Muscle of leg (tissue), 11 donors: ENCODE results near the gene KCNA4. TPM values are rescaled to one million over a fixed set of nuclear protein-coding genes. Genes with fewer than 3 reads are reported as not detected.
A peak's percentile ranks its signal among the peaks of the same experiment; 100 is the strongest.
"Not testable (repeated sequence)": the region's sequence is repeated elsewhere in the genome, so short reads cannot be mapped to it uniquely, and the experiment has no call there.

Experiments
- DNase-seq: peaks from one replicate; pipeline ENCODE4 v3.0.0; 2013
- H3K27ac ChIP-seq: one replicate; pipeline ENCODE4 v1.5.1; 2013; ENCODE audit warnings: mild to moderate bottlenecking, low read length, control low read depth
- H3K27me3 ChIP-seq: one replicate; pipeline ENCODE4 v1.6.1; 2013; ENCODE audit warnings: low read length; ENCODE audit not compliant: control insufficient read depth, insufficient read depth
- H3K36me3 ChIP-seq: one replicate; pipeline ENCODE4 v1.6.1; 2013; ENCODE audit warnings: low read length; ENCODE audit not compliant: control insufficient read depth, insufficient read depth
- H3K4me1 ChIP-seq: one replicate; pipeline ENCODE4 v1.6.1; 2013; ENCODE audit warnings: low read length; ENCODE audit not compliant: control insufficient read depth, insufficient read depth
- H3K4me3 ChIP-seq: one replicate; pipeline ENCODE4 v1.5.1; 2013; ENCODE audit warnings: low read length, control low read depth
- H3K9me3 ChIP-seq: replicated peaks from 2 replicates; pipeline ENCODE4 v1.6.1; 2013; ENCODE audit warnings: low read depth, low read length; ENCODE audit not compliant: control insufficient read depth
- WGBS: methylation state at CpG from one replicate; pipeline ENCODE4 v1.1.5; 2013; ENCODE audit warnings: missing lambda C conversion rate; ENCODE audit not compliant: insufficient coverage; 5-methylcytosine and 5-hydroxymethylcytosine counted together
- polyA plus RNA-seq, 8 donors: library from polyadenylated mRNA; unstranded; fragments of 120-200 nt; gene quantifications; one replicate each; pipeline versions ENCODE4 v1.2.1 to v1.2.3, GENCODE V29; 2013; ENCODE audit warnings: inconsistent platforms in 1 of 8, low replicate concordance in 1 of 8; ENCODE audit not compliant: insufficient read length in 8 of 8, insufficient read depth in 1 of 8
- total RNA-seq: library from RNA; stranded (reverse); fragments of 120-200 nt; gene quantifications from one replicate; pipeline ENCODE4 v1.2.4, GENCODE V29; 2013

Gene KCNA4
- total and polyA plus RNA-seq, 9 donors = 0.07 to 0.48 (median 0.28) TPM

DNA sequence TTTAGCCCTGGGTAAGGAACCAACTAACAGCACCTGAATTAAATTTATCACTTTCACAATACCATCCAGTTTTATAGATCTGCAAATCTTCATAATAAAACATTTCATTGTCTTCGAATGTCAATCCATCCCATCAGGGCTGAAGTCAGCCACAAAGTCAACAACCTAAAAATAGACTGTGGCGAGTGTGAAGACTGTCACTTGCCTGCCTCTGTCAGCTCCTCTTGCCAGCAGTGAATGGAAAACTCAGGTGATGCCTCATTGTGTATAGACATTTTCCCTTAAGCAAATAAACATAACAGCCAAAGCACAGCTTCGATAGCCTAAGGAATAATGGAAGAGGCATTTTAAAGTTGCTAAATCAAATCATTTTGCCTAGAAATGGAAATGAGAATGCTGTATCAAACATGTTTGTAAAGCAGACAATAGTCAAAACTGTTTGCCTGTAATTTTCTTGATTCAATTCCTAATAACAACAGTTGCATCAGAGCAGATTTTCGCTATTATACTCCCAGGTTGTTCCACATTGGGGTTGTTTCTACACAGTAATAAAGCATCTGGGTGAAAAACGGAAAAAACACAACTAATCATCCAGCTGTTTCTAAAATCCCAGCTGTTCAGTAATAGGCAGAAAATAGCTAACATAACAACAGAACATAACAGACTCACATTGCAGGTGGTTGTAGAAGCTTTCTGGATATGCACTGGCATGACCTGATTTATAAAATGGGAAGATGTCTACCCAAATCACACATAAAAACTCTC lies 15.7 kb downstream of the KCNA4 start:
- WGBS = no CpG with 5 or more reads among the region's 5 CpGs
- Histone ChIP-seq H3K4me1 (no peaks in the 10 kb centered on the region), H3K27ac (no peak overlapping the region), H3K4me3 (no peak overlapping the region), H3K27me3 (no peaks in the 10 kb centered on the region), H3K9me3 (no peaks in the 10 kb centered on the region), H3K36me3 (no peaks in the 10 kb centered on the region)
- no peak for DNase-seq

GRCh38 chr11:29996016-29996415 lies 20.8 kb downstream of the KCNA4 start:
- H3K9me3 ChIP-seq = no peaks in the 10 kb centered on the region
- H3K4me3 ChIP-seq = no peak overlapping the region
- H3K36me3 ChIP-seq = no peaks in the 10 kb centered on the region
- DNase-seq = no peak
- no peaks in the 10 kb centered on the region for H3K4me1 ChIP-seq
- H3K27ac ChIP-seq = no peak overlapping the region
- WGBS = no CpG with 5 or more reads among the region's 1 CpG
- H3K27me3 ChIP-seq = no peaks in the 10 kb centered on the region

DNA sequence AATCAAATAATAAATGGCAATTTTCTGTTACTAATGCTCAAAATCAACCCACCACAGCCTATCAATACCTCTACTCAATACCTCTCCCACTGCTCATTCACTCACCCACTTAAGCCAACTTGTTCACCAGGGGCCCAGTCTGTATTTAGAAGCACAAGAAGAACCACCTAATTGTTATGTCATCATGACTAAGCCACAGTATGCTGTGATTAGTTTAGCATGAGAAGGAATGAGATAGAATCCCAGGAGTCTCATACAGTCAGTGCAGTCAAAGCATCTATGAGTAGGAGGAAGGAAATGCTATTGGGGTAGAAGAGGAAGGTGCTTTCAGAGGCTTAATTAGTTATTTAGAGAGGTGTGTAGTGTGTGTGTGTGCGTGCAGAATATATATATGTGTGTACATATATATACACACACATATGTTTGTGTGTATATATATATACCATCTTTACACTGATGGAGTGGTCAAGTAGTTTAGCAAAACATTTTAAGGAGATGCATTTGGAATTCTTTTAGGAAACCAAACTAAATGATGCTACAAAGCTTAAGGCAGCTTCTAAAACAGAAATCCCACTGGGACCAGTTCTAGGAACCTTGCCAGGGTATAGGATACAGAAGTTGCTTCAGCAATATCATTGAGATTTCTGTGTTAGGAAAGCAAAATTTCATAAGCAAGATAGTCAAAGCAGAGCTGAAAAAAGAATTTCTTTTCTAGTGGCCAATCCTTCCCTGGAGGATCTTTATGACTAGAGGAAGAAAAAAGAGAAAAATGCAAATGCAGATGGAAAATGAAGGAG lies 27.5 kb downstream of the KCNA4 start:
- Histone ChIP-seq H3K4me1 (no peaks in the 10 kb centered on the region), H3K27ac (no peak overlapping the region), H3K36me3 (no peaks in the 10 kb centered on the region), H3K9me3 (no peaks in the 10 kb centered on the region), H3K4me3 (no peak overlapping the region), H3K27me3 (no peaks in the 10 kb centered on the region)
- peak; percentile 92 for DNase-seq
- no CpG with 5 or more reads among the region's 1 CpG for WGBS

- Histone ChIP-seq H3K4me1 (no peaks in the 10 kb centered on the region), H3K4me3 (no peak overlapping the region), H3K36me3 (no peaks in the 10 kb centered on the region), H3K27me3 (no peaks in the 10 kb centered on the region), H3K9me3 (no peaks in the 10 kb centered on the region), H3K27ac (no peak overlapping the region)
- WGBS = no CpG with 5 or more reads among the region's 1 CpG
- no peak for DNase-seq
Measured at GRCh38 chr11:29985248-29985647, 31.6 kb downstream of the KCNA4 start.

DNA sequence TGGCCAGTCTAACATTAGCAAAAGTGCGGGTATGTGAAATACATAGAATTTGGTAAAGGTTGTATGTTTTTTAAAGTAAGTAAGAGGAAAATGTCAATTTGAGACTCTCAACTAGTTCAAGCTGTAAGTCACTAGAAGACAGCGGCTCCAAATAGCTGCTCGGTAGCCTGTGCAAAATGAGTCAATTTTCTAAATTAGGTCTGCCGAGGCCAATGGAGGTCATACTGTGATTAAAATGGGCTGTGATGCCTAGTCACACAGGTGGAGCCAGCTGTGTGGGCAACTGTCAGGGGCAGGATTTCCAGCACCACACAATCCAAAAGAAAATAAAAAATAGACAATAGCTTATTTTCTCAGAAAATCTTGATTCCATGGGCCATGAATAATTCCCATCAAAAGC lies 32.3 kb downstream of the KCNA4 start:
- no peak for DNase-seq
- Histone ChIP-seq H3K9me3 (no peaks in the 10 kb centered on the region), H3K27me3 (no peaks in the 10 kb centered on the region), H3K27ac (no peak overlapping the region), H3K36me3 (no peaks in the 10 kb centered on the region), H3K4me3 (no peak overlapping the region), H3K4me1 (no peaks in the 10 kb centered on the region)
- WGBS = 96% methylated on average over 4 of the region's 4 CpGs

DNA sequence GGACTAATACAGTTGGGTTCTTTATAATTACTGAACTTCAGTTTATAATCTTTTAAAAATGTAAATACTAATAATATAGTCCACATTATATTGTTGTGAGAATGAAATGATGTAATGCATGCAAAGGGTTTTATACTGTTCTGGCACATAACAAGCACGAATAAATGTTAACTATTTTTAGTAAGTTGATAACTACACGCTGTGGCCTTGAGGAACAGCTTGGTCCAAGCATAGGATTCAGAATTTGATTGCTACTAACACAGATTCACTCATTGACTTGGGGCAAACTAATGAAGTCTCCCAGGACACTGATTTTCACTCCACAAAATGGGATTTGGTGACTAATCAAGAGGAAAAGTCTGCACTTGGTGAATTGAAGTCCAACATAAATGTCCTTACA lies 38.3 kb downstream of the KCNA4 start:
- Histone ChIP-seq H3K27ac (no peak overlapping the region), H3K27me3 (no peaks in the 10 kb centered on the region), H3K36me3 (no peaks in the 10 kb centered on the region), H3K4me1 (no peaks in the 10 kb centered on the region), H3K4me3 (no peak overlapping the region), H3K9me3 (no peaks in the 10 kb centered on the region)
- no CpG with 5 or more reads among the region's 2 CpGs for WGBS
- no peak for DNase-seq

- H3K9me3 ChIP-seq, H3K36me3 ChIP-seq, H3K4me1 ChIP-seq, H3K4me3 ChIP-seq, DNase-seq, H3K27ac ChIP-seq, H3K27me3 ChIP-seq: not testable (repeated sequence)
- WGBS = 87% methylated on average over 5 of the region's 10 CpGs
Measured at GRCh38 chr11:29975580-29975979, 41.2 kb downstream of the KCNA4 start.

GRCh38 chr11:29963796-29964195 lies 53.0 kb downstream of the KCNA4 start:
- H3K4me1 ChIP-seq = no peaks in the 10 kb centered on the region
- no peak for DNase-seq
- H3K4me3 ChIP-seq = no peak overlapping the region
- 80% methylated on average over 1 of the region's 2 CpGs for WGBS
- no peak overlapping the region for H3K27ac ChIP-seq
- H3K9me3 ChIP-seq = no peaks in the 10 kb centered on the region
- no peaks in the 10 kb centered on the region for H3K27me3 ChIP-seq
- no peaks in the 10 kb centered on the region for H3K36me3 ChIP-seq

- DNase-seq = no peak
- Histone ChIP-seq H3K4me3 (no peak overlapping the region), H3K27ac (no peak overlapping the region), H3K36me3 (no peaks in the 10 kb centered on the region), H3K4me1 (no peaks in the 10 kb centered on the region), H3K27me3 (no peaks in the 10 kb centered on the region), H3K9me3 (no peaks in the 10 kb centered on the region)
- no CpG with 5 or more reads among the region's 2 CpGs for WGBS
Measured at GRCh38 chr11:29963036-29963435, 53.8 kb downstream of the KCNA4 start.

DNA sequence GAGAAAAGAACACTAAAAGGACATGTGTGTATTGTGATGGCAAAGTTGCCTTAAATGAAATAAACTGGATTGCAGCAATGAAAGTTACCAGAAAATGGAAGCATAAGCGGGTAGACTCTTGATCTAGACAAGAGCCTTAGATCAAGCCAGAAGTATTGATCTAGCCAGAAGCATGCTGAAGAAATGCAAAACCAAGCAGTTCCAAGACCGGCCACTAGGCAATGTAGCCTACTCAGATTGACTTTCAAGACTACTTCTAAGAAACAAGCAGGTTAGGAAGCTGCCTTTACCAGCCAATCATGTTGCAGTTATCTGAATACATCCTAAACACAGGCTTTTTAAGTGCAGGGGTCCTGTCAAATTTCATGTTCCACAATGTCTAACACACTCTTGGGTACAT lies 54.6 kb downstream of the KCNA4 start:
- WGBS = 90% methylated on average over 1 of the region's 2 CpGs
- H3K4me3 ChIP-seq = no peak overlapping the region
- no peaks in the 10 kb centered on the region for H3K27me3 ChIP-seq

More for the DNA sequence above, 54.6 kb downstream of the KCNA4 start:
- no peaks in the 10 kb centered on the region for H3K4me1 ChIP-seq
- H3K27ac ChIP-seq = no peak overlapping the region
- H3K36me3 ChIP-seq = no peaks in the 10 kb centered on the region
- no peak for DNase-seq
- H3K9me3 ChIP-seq = no peaks in the 10 kb centered on the region
